Breast epithelium (tissue), 3 donors: ENCODE measurements around the gene ZBTB34.

Experiments used
- POLR2AphosphoS5 ChIP-seq, 3 donors: sonication (generic); formaldehyde crosslinking; IDR thresholded peaks; one replicate each; pipeline ENCODE4 v1.6.1; 2017; ENCODE audit warnings: antibody characterized with exemption in 3 of 3
- TF ChIP-seq, protein P1 (sequence below), 3 donors: fragments of 450-650 bp; IDR thresholded peaks; one replicate each; pipeline ENCODE4 v1.5.1; 2016 to 2017; ENCODE audit warnings: antibody characterized with exemption in 3 of 3, mild to moderate bottlenecking in 3 of 3, moderate library complexity in 3 of 3

DNA sequence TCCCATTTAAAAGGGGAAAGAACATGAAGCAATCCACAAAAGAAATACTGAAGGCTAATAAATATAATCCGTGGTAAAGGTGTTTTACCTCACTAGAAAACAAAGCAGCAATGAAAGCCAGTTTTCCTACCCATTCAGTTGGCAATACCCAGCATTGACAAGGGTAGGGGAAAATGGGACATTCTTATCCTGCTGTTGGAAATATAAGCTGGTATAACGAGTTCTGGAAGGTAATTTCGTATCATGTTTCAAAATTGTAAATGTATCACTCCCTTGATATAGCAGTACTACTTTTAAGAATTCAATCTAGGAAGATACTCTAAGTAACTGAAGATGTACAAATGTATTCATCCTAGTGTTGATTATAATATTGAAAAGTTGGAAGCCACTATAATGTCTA is 31.2 kb downstream of the ZBTB34 start:
- TF ChIP-seq, protein P1, sequence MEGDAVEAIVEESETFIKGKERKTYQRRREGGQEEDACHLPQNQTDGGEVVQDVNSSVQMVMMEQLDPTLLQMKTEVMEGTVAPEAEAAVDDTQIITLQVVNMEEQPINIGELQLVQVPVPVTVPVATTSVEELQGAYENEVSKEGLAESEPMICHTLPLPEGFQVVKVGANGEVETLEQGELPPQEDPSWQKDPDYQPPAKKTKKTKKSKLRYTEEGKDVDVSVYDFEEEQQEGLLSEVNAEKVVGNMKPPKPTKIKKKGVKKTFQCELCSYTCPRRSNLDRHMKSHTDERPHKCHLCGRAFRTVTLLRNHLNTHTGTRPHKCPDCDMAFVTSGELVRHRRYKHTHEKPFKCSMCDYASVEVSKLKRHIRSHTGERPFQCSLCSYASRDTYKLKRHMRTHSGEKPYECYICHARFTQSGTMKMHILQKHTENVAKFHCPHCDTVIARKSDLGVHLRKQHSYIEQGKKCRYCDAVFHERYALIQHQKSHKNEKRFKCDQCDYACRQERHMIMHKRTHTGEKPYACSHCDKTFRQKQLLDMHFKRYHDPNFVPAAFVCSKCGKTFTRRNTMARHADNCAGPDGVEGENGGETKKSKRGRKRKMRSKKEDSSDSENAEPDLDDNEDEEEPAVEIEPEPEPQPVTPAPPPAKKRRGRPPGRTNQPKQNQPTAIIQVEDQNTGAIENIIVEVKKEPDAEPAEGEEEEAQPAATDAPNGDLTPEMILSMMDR (IDR thresholded peaks at IDR 0.05): no peak
- no peak for TF ChIP-seq POLR2AphosphoS5 (IDR thresholded peaks at IDR 0.05)
